HEK293 (cell line): ENCODE measurements around the gene FUBP1.

Experiments used
- CTCF ChIA-PET: fragments of 350-600 bp; formaldehyde crosslinking; extraction: SDS; loops from one replicate; lab custom pipeline; 2021; ENCODE audit warnings: antibody characterized with exemption; lab: Yijun Ruan, JAX
- POLR2A ChIA-PET: fragments of 300-600 bp; formaldehyde crosslinking; extraction: SDS; loops from one replicate; lab custom pipeline; 2020; ENCODE audit warnings: antibody characterized with exemption, inconsistent platforms; lab: Yijun Ruan, JAX
- H3K27ac ChIP-seq: fragments of 200-500 bp; sonication (Bioruptor generic); 2 replicates; pipeline ENCODE4 v1.5.1; 2014; ENCODE audit warnings: low read depth, low read length, control low read depth, inconsistent platforms; ENCODE audit errors: extremely low read depth
- H3K36me3 ChIP-seq, 2 experiments: fragments of 200-500 bp in 1 of 2; sonication (Bioruptor generic) in 1 of 2; 1 replicate in 1 of 2; 2 replicates in 1 of 2; pipeline ENCODE4 v1.5.1; 2014 to 2017; ENCODE audit warnings: inconsistent platforms in 2 of 2, low read length in 2 of 2; ENCODE audit not compliant: control insufficient read depth in 2 of 2, insufficient read depth in 1 of 2
- H3K4me1 ChIP-seq: fragments of 200-500 bp; sonication (Bioruptor generic); 2 replicates; pipeline ENCODE4 v1.5.1; 2014; ENCODE audit warnings: mild to moderate bottlenecking, low read length, inconsistent platforms; ENCODE audit not compliant: control insufficient read depth, insufficient read depth
- H3K4me3 ChIP-seq: 2 replicates; pipeline ENCODE4 v1.5.1; 2011; ENCODE audit warnings: low read depth, mild to moderate bottlenecking, control low read depth, low read length, moderate library complexity
- H3K9me3 ChIP-seq: fragments of 200-500 bp; sonication (Bioruptor generic); 2 replicates; pipeline ENCODE4 v1.5.1; 2014; ENCODE audit warnings: low read depth, low read length, inconsistent platforms; ENCODE audit not compliant: control insufficient read depth, insufficient read depth
- KLF1 ChIP-seq: fragments of 450-650 bp; formaldehyde crosslinking; IDR thresholded peaks from 2 replicates; pipeline ENCODE4 v1.5.1; 2016; ENCODE audit warnings: missing biosample characterization, missing genetic modification characterization
- KLF8 ChIP-seq: fragments of 450-650 bp; formaldehyde crosslinking; IDR thresholded peaks from 2 replicates; pipeline ENCODE4 v1.5.1; 2016; ENCODE audit warnings: missing biosample characterization, missing genetic modification characterization
- MYNN ChIP-seq: fragments of 450-650 bp; formaldehyde crosslinking; IDR thresholded peaks from 2 replicates; pipeline ENCODE4 v1.5.1; 2016; ENCODE audit warnings: missing biosample characterization, missing genetic modification characterization, borderline replicate concordance
- PRDM1 ChIP-seq: fragments of 450-650 bp; formaldehyde crosslinking; IDR thresholded peaks from 2 replicates; pipeline ENCODE4; 2016; ENCODE audit warnings: missing biosample characterization, missing genetic modification characterization
- SETDB1 ChIP-seq: IDR thresholded peaks from one replicate; pipeline ENCODE4 v1.6.1; 2017; ENCODE audit warnings: mild to moderate bottlenecking, low read length, moderate library complexity, mixed read lengths; ENCODE audit not compliant: insufficient read length
- SP3 ChIP-seq: fragments of 450-650 bp; formaldehyde crosslinking; IDR thresholded peaks from 2 replicates; pipeline ENCODE4 v1.5.1; 2016; ENCODE audit warnings: missing biosample characterization, missing genetic modification characterization
- ZBTB20 ChIP-seq: fragments of 450-650 bp; formaldehyde crosslinking; IDR thresholded peaks from 2 replicates; pipeline ENCODE4 v1.5.1; 2016; ENCODE audit warnings: missing biosample characterization, missing genetic modification characterization
- ZBTB26 ChIP-seq: fragments of 450-650 bp; formaldehyde crosslinking; optimal IDR thresholded peaks from 2 replicates; pipeline ENCODE3; 2016; ENCODE audit warnings: missing biosample characterization, mild to moderate bottlenecking, missing genetic modification characterization
- ZNF10 ChIP-seq: fragments of 450-650 bp; formaldehyde crosslinking; IDR thresholded peaks from 2 replicates; pipeline ENCODE4 v1.5.1; 2017; ENCODE audit warnings: missing biosample characterization, missing genetic modification characterization
- ZNF175 ChIP-seq: fragments of 450-650 bp; formaldehyde crosslinking; IDR thresholded peaks from 2 replicates; pipeline ENCODE4 v1.5.1; 2016; ENCODE audit warnings: missing biosample characterization, missing genetic modification characterization
- ZNF202 ChIP-seq: fragments of 450-650 bp; formaldehyde crosslinking; IDR thresholded peaks from 2 replicates; pipeline ENCODE4 v1.5.1; 2016; ENCODE audit warnings: missing biosample characterization, missing genetic modification characterization, borderline replicate concordance
- ZNF211 ChIP-seq: fragments of 450-650 bp; formaldehyde crosslinking; IDR thresholded peaks from 2 replicates; pipeline ENCODE4 v1.5.1; 2016; ENCODE audit warnings: low read depth, missing biosample characterization, missing genetic modification characterization
- ZNF214 ChIP-seq: fragments of 450-650 bp; formaldehyde crosslinking; IDR thresholded peaks from 2 replicates; pipeline ENCODE4 v1.5.1; 2017; ENCODE audit warnings: missing biosample characterization, mild to moderate bottlenecking, missing genetic modification characterization, borderline replicate concordance
- ZNF274 ChIP-seq, 2 experiments: fragments of 200-500 bp in 1 of 2; fragments of 450-650 bp in 1 of 2; sonication (Bioruptor generic) in 1 of 2; formaldehyde crosslinking in 1 of 2; IDR thresholded peaks; 2 replicates each; pipeline versions ENCODE4 v1.5.1 to v1.6.1; 2014 to 2016; ENCODE audit warnings: borderline replicate concordance in 1 of 2, inconsistent platforms in 1 of 2, low read length in 1 of 2, missing biosample characterization in 1 of 2, missing genetic modification characterization in 1 of 2
- ZNF335 ChIP-seq: fragments of 450-650 bp; formaldehyde crosslinking; conservative IDR thresholded peaks from 2 replicates; pipeline ENCODE4 v1.5.1; 2016; ENCODE audit warnings: missing biosample characterization, missing genetic modification characterization
- ZNF529 ChIP-seq: fragments of 450-650 bp; formaldehyde crosslinking; IDR thresholded peaks from 2 replicates; pipeline ENCODE4 v1.5.1; 2017; ENCODE audit warnings: missing genetic modification characterization, missing biosample characterization; ENCODE audit not compliant: insufficient replicate concordance
- ZNF623 ChIP-seq: fragments of 450-650 bp; formaldehyde crosslinking; IDR thresholded peaks from 2 replicates; pipeline ENCODE4 v1.5.1; 2016; ENCODE audit warnings: missing biosample characterization, missing genetic modification characterization
- ZNF791 ChIP-seq: fragments of 450-650 bp; formaldehyde crosslinking; IDR thresholded peaks from 2 replicates; pipeline ENCODE4 v1.5.1; 2016; ENCODE audit warnings: missing biosample characterization, missing genetic modification characterization
- ZNF792 ChIP-seq: fragments of 450-650 bp; formaldehyde crosslinking; IDR thresholded peaks from 2 replicates; pipeline ENCODE4 v1.5.1; 2016; ENCODE audit warnings: missing biosample characterization, missing genetic modification characterization
- ZNF830 ChIP-seq: fragments of 450-650 bp; IDR thresholded peaks from 2 replicates; pipeline ENCODE4 v1.5.0; 2018; ENCODE audit warnings: missing biosample characterization, missing genetic modification characterization, low read depth, mild to moderate bottlenecking, moderate library complexity
- ZXDB ChIP-seq: fragments of 450-650 bp; formaldehyde crosslinking; IDR thresholded peaks from 2 replicates; pipeline ENCODE4 v1.5.1; 2016; ENCODE audit warnings: missing biosample characterization, missing genetic modification characterization
- TF ChIP-seq, protein P1 (sequence below): fragments of 450-650 bp; IDR thresholded peaks from 2 replicates; pipeline ENCODE4 v1.5.1; 2018; ENCODE audit warnings: missing biosample characterization, missing genetic modification characterization
- TF ChIP-seq, protein P2 (sequence below): fragments of 450-650 bp; formaldehyde crosslinking; IDR thresholded peaks from 2 replicates; pipeline ENCODE4 v1.5.1; 2016; ENCODE audit warnings: missing biosample characterization, missing genetic modification characterization
- TF ChIP-seq, protein P3 (sequence below): fragments of 450-650 bp; formaldehyde crosslinking; IDR thresholded peaks from 2 replicates; pipeline ENCODE4 v1.5.1; 2016; ENCODE audit warnings: missing biosample characterization, missing genetic modification characterization

FUBP1 gene

DNA sequence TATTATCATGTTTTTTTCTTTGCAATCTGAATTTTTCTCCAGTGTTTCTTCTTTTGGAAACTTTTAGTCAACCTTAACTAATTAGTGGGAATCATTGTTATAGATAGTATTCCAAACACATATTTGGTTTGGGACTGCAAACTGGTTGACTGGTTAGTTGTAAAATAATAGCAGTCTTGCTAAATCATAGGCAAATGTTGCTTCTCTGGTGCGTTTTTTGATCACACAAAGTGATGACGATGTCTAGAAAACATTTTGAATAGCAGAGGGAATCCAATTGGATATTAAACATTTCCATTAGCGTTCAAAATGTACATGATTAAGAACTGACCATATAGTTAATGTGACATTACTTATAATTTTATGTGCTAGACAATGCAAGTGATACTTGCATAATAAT is 30.4 kb upstream of the FUBP1 start:
- Histone ChIP-seq H3K4me3 (no peak overlapping the region), H3K4me1 (peaks cover 8% of the 10 kb centered on the region; the same call in 1 of the 2 replicates), H3K27ac (no peak overlapping the region), H3K36me3 (peaks cover 0 to 5% of the 10 kb centered on the region in 2 experiments; a peak in 2 of 3 replicates), H3K9me3 (no peaks in the 10 kb centered on the region)
- no peak for TF ChIP-seq MYNN (tag by site-specific recombination)
- no peak for TF ChIP-seq KLF1 (tag by site-specific recombination)
- no peak for TF ChIP-seq SP3 (tag by site-specific recombination)
- TF ChIP-seq ZNF791 (tag by site-specific recombination): no peak
- TF ChIP-seq, protein P1, sequence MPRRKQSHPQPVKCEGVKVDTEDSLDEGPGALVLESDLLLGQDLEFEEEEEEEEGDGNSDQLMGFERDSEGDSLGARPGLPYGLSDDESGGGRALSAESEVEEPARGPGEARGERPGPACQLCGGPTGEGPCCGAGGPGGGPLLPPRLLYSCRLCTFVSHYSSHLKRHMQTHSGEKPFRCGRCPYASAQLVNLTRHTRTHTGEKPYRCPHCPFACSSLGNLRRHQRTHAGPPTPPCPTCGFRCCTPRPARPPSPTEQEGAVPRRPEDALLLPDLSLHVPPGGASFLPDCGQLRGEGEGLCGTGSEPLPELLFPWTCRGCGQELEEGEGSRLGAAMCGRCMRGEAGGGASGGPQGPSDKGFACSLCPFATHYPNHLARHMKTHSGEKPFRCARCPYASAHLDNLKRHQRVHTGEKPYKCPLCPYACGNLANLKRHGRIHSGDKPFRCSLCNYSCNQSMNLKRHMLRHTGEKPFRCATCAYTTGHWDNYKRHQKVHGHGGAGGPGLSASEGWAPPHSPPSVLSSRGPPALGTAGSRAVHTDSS (tag by site-specific recombination): no peak
- TF ChIP-seq ZNF529 (tag by site-specific recombination): no peak
- no peak for TF ChIP-seq ZNF202 (tag by site-specific recombination)
- TF ChIP-seq ZBTB20 (tag by site-specific recombination): no peak
- no peak for TF ChIP-seq ZNF175 (tag by site-specific recombination)
- TF ChIP-seq, protein P2, sequence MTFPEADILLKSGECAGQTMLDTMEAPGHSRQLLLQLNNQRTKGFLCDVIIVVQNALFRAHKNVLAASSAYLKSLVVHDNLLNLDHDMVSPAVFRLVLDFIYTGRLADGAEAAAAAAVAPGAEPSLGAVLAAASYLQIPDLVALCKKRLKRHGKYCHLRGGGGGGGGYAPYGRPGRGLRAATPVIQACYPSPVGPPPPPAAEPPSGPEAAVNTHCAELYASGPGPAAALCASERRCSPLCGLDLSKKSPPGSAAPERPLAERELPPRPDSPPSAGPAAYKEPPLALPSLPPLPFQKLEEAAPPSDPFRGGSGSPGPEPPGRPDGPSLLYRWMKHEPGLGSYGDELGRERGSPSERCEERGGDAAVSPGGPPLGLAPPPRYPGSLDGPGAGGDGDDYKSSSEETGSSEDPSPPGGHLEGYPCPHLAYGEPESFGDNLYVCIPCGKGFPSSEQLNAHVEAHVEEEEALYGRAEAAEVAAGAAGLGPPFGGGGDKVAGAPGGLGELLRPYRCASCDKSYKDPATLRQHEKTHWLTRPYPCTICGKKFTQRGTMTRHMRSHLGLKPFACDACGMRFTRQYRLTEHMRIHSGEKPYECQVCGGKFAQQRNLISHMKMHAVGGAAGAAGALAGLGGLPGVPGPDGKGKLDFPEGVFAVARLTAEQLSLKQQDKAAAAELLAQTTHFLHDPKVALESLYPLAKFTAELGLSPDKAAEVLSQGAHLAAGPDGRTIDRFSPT (tag by site-specific recombination): no peak
- no peak for TF ChIP-seq ZXDB
- TF ChIP-seq ZNF792 (tag by site-specific recombination): no peak
- no peak for TF ChIP-seq KLF8 (tag by site-specific recombination)
- no peak for TF ChIP-seq ZNF214 (tag by site-specific recombination)
- no peak for TF ChIP-seq ZNF830
- no peak for TF ChIP-seq ZNF335 (tag by site-specific recombination)
- POLR2A ChIA-PET: no interaction called here
- CTCF ChIA-PET: interaction anchor here (0.6 kb wide), 1 partner anchor 660 kb away, joined by 3 read pairs; no protein-coding TSS in a partner anchor

GRCh38 chr1:78007677-78008341 is 28.9 kb upstream of the FUBP1 start:
- Histone ChIP-seq H3K4me1 (peaks cover 14% of the 10 kb centered on the region), H3K36me3 (no peaks in the 10 kb centered on the region; a peak in 1 of 3 replicates), H3K27ac (no peak overlapping the region), H3K4me3 (no peak overlapping the region)
- POLR2A ChIA-PET: no interaction called here
- CTCF ChIA-PET: interaction anchor here (0.9 to 3.8 kb wide), 2 partner anchors 28 to 107 kb away, joined by 3 to 42 read pairs; no protein-coding TSS in a partner anchor
- TF ChIP-seq PRDM1: no peak
- no peak for TF ChIP-seq ZNF10 (tag by site-specific recombination)
- peak; percentile 93 for TF ChIP-seq ZNF529 (tag by site-specific recombination)
- TF ChIP-seq, all 188 proteins: peak for 1
- H3K9me3 ChIP-seq: no peaks in the 10 kb centered on the region

DNA sequence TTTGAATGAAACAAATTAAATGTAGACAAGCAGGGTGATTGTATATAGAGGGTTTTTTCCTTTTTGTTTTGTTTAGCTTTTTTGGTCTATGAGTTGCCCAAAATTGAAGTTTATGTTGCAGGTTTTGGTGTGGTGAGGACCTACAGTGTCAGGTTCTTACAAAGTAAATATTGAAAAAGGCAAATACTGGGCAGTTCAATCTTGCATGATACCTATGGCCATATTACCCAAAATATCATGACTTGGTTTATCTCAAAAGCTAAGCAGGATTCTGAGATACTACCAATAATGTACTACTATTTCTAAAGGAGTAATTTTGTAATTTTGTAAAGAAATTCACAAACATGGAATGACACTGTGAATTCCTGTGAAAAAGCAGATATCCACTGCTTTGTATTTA is 27.6 kb upstream of the FUBP1 start:
- no peaks in the 10 kb centered on the region; a peak in 1 of 3 replicates for H3K36me3 ChIP-seq
- no peak overlapping the region for H3K27ac ChIP-seq
- CTCF ChIA-PET: interaction anchor here (0.6 to 3.8 kb wide), 2 partner anchors 93 to 108 kb away, joined by 5 to 42 read pairs; no protein-coding TSS in a partner anchor
- POLR2A ChIA-PET: interaction anchor here (5.7 kb wide), 1 partner anchor 27 kb away, joined by 137 read pairs; the partner anchor contains the start of gene FUBP1
- no peaks in the 10 kb centered on the region for H3K9me3 ChIP-seq
- H3K4me3 ChIP-seq: peak overlapping the region; percentile 55
- peaks cover 14% of the 10 kb centered on the region for H3K4me1 ChIP-seq
- TF ChIP-seq, protein P3, sequence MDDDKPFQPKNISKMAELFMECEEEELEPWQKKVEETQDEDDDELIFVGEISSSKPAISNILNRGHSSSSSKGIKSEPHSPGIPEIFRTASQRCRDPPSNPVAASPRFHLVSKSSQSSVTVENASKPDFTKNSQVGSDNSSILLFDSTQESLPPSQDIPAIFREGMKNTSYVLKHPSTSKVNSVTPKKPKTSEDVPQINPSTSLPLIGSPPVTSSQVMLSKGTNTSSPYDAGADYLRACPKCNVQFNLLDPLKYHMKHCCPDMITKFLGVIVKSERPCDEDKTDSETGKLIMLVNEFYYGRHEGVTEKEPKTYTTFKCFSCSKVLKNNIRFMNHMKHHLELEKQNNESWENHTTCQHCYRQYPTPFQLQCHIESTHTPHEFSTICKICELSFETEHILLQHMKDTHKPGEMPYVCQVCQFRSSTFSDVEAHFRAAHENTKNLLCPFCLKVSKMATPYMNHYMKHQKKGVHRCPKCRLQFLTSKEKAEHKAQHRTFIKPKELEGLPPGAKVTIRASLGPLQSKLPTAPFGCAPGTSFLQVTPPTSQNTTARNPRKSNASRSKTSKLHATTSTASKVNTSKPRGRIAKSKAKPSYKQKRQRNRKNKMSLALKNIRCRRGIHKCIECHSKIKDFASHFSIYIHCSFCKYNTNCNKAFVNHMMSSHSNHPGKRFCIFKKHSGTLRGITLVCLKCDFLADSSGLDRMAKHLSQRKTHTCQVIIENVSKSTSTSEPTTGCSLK (tag by site-specific recombination): no peak
- TF ChIP-seq SETDB1 (no peak), ZNF274 (IDR thresholded peaks at IDR 0.05; ENCODE audit: low read length) (no peak), ZNF274 (tag by site-specific recombination; IDR thresholded peaks at IDR 0.05; ENCODE audit: borderline replicate concordance) (no peak), ZNF623 (tag by site-specific recombination) (no peak), ZNF211 (tag by site-specific recombination) (no peak), ZBTB26 (tag by site-specific recombination) (no peak)
